HFFc6 (cell line): Measurements from ENCODE around the gene ST3GAL6. TPM values are rescaled to one million over a fixed set of nuclear protein-coding genes. Genes with fewer than 3 reads are reported as not detected.

Source experiments
- DNase-seq: peaks from one replicate; pipeline ENCODE4 v3.0.0-alpha.2; 2018
- H3K27ac Mint-ChIP-seq: 2 replicates; pipeline ENCODE4 v1.8.0; 2020; ENCODE audit warnings: mild to moderate bottlenecking, mixed read lengths
- H3K27me3 Mint-ChIP-seq: 2 replicates; pipeline ENCODE4 v1.8.0; 2021; ENCODE audit warnings: mild to moderate bottlenecking, moderate library complexity, mixed read lengths; ENCODE audit not compliant: insufficient read depth
- H3K36me3 Mint-ChIP-seq: 2 replicates; pipeline ENCODE4 v1.8.0; 2021; ENCODE audit warnings: low read depth, mixed read lengths
- H3K4me1 Mint-ChIP-seq: 2 replicates; pipeline ENCODE4 v1.8.0; 2020; ENCODE audit warnings: low read depth, mixed read lengths
- H3K4me3 Mint-ChIP-seq: 2 replicates; pipeline ENCODE4 v1.8.0; 2020; ENCODE audit warnings: mild to moderate bottlenecking, moderate library complexity, mixed read lengths
- H3K9me3 Mint-ChIP-seq: 2 replicates; pipeline ENCODE4 v1.8.0; 2020; ENCODE audit warnings: mild to moderate bottlenecking, mixed read lengths
- total RNA-seq, 6 experiments: library from RNA; stranded (reverse); fragmentation: NEBNext Ultra II Directional; extraction: Animal tissue kit (Norgen Biotek cat#: 25700); gene quantifications; 2 replicates in 1 of 6; 3 replicates in 5 of 6; pipeline ENCODE4 v1.2.3, GENCODE V29; 2021
- TF ChIP-seq, protein P1 (sequence below): fragments of 200-600 bp; sonication (generic); IDR thresholded peaks from 2 replicates; pipeline ENCODE4 v1.5.0; 2021; ENCODE audit warnings: antibody characterized with exemption, mild to moderate bottlenecking

The ST3GAL6 gene
- total RNA-seq, 6 experiments from 2014 or later: not detected

DNA sequence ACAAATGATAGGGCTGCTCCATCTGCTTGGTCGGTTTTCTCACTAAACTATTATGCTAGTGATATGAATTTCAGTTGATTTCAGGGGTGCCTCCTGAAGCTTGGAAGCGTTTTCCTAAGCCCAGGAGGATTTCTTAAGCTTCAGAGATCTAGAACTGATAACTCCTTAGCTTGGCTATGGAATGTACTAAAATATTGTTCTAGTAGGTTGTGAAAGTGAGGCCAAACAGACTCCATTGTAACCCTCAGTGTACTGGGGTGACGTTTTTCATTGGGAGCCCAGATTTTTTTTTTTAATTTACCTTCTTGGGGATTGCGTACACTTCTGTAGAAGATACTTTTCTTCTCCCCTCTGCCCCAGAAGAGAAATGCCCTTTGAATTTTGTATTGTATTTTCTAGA lies 17.0 kb upstream of the ST3GAL6 start:
- peaks cover 31% of the 10 kb centered on the region for H3K27me3 Mint-ChIP-seq
- H3K9me3 Mint-ChIP-seq: no peaks in the 10 kb centered on the region
- TF ChIP-seq, protein P1, sequence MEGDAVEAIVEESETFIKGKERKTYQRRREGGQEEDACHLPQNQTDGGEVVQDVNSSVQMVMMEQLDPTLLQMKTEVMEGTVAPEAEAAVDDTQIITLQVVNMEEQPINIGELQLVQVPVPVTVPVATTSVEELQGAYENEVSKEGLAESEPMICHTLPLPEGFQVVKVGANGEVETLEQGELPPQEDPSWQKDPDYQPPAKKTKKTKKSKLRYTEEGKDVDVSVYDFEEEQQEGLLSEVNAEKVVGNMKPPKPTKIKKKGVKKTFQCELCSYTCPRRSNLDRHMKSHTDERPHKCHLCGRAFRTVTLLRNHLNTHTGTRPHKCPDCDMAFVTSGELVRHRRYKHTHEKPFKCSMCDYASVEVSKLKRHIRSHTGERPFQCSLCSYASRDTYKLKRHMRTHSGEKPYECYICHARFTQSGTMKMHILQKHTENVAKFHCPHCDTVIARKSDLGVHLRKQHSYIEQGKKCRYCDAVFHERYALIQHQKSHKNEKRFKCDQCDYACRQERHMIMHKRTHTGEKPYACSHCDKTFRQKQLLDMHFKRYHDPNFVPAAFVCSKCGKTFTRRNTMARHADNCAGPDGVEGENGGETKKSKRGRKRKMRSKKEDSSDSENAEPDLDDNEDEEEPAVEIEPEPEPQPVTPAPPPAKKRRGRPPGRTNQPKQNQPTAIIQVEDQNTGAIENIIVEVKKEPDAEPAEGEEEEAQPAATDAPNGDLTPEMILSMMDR: no peak
- no peak overlapping the region for H3K4me3 Mint-ChIP-seq
- DNase-seq: no peak
- H3K36me3 Mint-ChIP-seq: peaks cover 5% of the 10 kb centered on the region; the same call in 1 of the 2 replicates
- H3K27ac Mint-ChIP-seq: no peak overlapping the region
- H3K4me1 Mint-ChIP-seq: peaks cover 5% of the 10 kb centered on the region; the same call in 1 of the 2 replicates

DNA sequence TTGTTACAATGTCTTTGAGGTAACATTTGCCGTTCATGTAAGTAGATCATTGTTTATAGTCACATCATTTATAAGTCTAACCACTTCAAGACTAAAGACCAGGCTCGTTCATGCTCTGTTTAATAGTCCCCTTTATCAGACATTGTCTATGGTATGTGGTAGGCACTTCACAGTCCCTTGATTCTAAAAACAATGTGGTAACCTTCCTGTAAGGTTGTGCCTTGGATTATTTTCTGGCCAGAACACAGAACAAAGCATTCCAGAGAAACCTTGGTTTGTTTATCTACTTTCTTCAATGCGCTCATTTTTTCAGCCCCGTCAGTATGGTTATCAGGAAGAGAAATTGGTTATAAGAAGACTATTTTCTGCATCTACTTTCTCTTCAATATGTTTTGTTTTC lies 16.3 kb upstream of the ST3GAL6 start:
- peaks cover 5% of the 10 kb centered on the region; the same call in 1 of the 2 replicates for H3K36me3 Mint-ChIP-seq
- no peak for DNase-seq
- no peaks in the 10 kb centered on the region for H3K9me3 Mint-ChIP-seq
- no peak overlapping the region for H3K4me3 Mint-ChIP-seq
- H3K4me1 Mint-ChIP-seq: no peaks in the 10 kb centered on the region
- H3K27ac Mint-ChIP-seq: no peak overlapping the region
- TF ChIP-seq, protein P1: no peak
- H3K27me3 Mint-ChIP-seq: peaks cover 28% of the 10 kb centered on the region

DNA sequence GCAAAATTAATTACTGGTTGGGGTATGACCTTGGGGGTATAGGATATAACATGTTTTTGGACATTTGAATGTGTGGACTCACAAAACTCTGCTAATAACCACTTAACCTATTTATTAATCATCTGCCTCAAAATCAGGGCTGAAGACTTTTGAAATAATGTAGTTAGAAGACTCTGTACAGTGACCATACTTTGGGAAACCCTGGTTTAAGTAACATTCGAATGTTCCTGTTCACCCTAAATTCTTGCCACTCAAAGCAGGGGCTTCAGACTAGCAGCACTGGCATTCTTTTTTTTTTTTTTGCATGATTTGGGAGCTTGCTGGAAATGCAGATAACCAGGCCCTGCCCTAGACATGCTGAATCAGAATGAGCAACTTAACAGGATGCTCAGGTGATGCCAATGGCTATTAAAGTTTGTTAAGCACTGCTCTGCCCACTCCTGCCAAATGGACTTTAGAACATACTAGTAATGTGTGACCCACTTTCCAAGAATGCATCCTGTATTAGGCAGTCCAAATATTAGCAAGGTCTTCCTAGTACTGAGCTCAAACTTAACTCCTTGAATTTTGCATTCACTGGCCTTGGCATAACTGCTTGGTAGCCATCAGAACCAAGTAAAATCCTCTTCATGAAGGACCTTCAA lies 12.7 kb upstream of the ST3GAL6 start:
- peaks cover 5% of the 10 kb centered on the region; the same call in 1 of the 2 replicates for H3K36me3 Mint-ChIP-seq
- TF ChIP-seq, protein P1: no peak
- no peak overlapping the region for H3K27ac Mint-ChIP-seq
- peaks cover 10% of the 10 kb centered on the region for H3K27me3 Mint-ChIP-seq
- no peaks in the 10 kb centered on the region for H3K9me3 Mint-ChIP-seq
- no peak overlapping the region for H3K4me3 Mint-ChIP-seq
- no peaks in the 10 kb centered on the region for H3K4me1 Mint-ChIP-seq
- no peak for DNase-seq

DNA sequence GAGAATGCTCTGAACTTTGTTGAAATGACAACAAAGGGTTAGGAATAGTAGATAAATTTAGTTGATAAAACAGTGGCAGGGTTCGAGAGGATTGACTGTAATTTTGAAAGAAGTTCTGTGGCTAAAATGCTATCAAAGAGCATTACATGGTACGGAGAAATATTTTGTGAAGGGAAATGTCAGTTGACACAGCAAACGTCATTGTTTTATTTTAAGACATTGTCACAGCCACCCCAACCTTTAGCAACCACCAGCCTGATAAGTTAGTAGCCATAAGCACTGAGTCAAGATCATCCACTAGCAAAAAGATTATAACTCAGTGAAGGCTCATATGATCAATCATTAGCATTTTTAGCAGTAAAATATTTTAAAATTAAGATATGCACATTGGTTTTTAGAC lies 8.7 kb upstream of the ST3GAL6 start:
- TF ChIP-seq, protein P1: no peak
- Mint-ChIP-seq H3K36me3 (no peaks in the 10 kb centered on the region), H3K9me3 (no peaks in the 10 kb centered on the region), H3K4me3 (no peak overlapping the region), H3K4me1 (no peaks in the 10 kb centered on the region), H3K27me3 (peaks cover 9% of the 10 kb centered on the region), H3K27ac (no peak overlapping the region)
- no peak for DNase-seq

DNA sequence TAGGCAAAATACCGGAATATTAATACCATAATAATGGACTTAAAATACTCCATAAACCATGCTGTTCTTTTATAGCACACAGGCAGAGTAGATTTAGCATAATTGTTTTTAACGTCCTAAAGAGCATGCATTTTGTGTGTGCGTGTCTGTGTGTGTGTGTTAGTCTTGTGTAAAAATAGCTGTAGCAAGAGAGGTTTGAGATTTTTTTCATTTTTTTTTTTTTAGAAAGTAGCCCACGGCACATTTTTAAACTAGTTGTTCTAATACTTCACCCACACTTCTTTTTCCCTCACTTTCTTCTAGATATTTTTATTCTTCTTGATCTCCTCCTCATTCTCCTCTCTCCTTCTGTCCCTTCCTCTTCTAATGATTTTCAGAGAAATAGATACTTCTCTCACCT lies 7.5 kb upstream of the ST3GAL6 start:
- Mint-ChIP-seq H3K27me3 (peaks cover 13% of the 10 kb centered on the region), H3K36me3 (no peaks in the 10 kb centered on the region), H3K27ac (no peak overlapping the region), H3K9me3 (no peaks in the 10 kb centered on the region), H3K4me3 (no peak overlapping the region), H3K4me1 (no peaks in the 10 kb centered on the region)
- DNase-seq: no peak
- TF ChIP-seq, protein P1: no peak
